Mucosa of stomach (tissue), 1 donor: Measurements from ENCODE around the gene PLEK2.
A peak's percentile ranks its signal among the peaks of the same experiment; 100 is the strongest.

Experiments used
- H3K27me3 ChIP-seq: one replicate; pipeline ENCODE4 v1.7.0; 2013; ENCODE audit warnings: mild to moderate bottlenecking, low read length; ENCODE audit not compliant: control insufficient read depth, insufficient read depth
- H3K36me3 ChIP-seq: one replicate; pipeline ENCODE4 v1.7.0; 2013; ENCODE audit warnings: low read length; ENCODE audit not compliant: control insufficient read depth, insufficient read depth
- H3K4me1 ChIP-seq: one replicate; pipeline ENCODE4 v1.7.0; 2013; ENCODE audit warnings: mild to moderate bottlenecking, low read length; ENCODE audit not compliant: control insufficient read depth, insufficient read depth
- H3K4me3 ChIP-seq: one replicate; pipeline ENCODE4 v1.7.0; 2013; ENCODE audit warnings: low read length
- H3K9ac ChIP-seq: one replicate; pipeline ENCODE4 v1.7.0; 2013; ENCODE audit warnings: mild to moderate bottlenecking, low read length, moderate library complexity
- H3K9me3 ChIP-seq: one replicate; pipeline ENCODE4 v1.7.0; 2013; ENCODE audit warnings: mild to moderate bottlenecking, low read length, moderate library complexity; ENCODE audit not compliant: control insufficient read depth
- donor health status: Pancreatic carcinoma.

Gene PLEK2

GRCh38 chr14:67371247-67372148 is 40.5 kb downstream of the PLEK2 start:
- H3K9ac ChIP-seq = no peak overlapping the region
- H3K27me3 ChIP-seq = no peaks in the 10 kb centered on the region
- no peak overlapping the region for H3K4me3 ChIP-seq
- no peaks in the 10 kb centered on the region for H3K36me3 ChIP-seq
- no peaks in the 10 kb centered on the region for H3K9me3 ChIP-seq
- H3K4me1 ChIP-seq = no peaks in the 10 kb centered on the region

- Histone ChIP-seq H3K36me3 (no peaks in the 10 kb centered on the region), H3K9me3 (no peaks in the 10 kb centered on the region)
Observed at GRCh38 chr14:67370830-67371229, 41.1 kb downstream of the PLEK2 start.

GRCh38 chr14:67365476-67365875 is 46.5 kb downstream of the PLEK2 start:
- H3K9ac ChIP-seq = no peak overlapping the region
- H3K36me3 ChIP-seq = no peaks in the 10 kb centered on the region
- no peaks in the 10 kb centered on the region for H3K9me3 ChIP-seq
- H3K4me1 ChIP-seq = no peaks in the 10 kb centered on the region
- no peaks in the 10 kb centered on the region for H3K27me3 ChIP-seq
- no peak overlapping the region for H3K4me3 ChIP-seq

More at GRCh38 chr14:67370830-67371229, 41.1 kb downstream of the PLEK2 start:
- H3K9ac ChIP-seq = no peak overlapping the region
- H3K4me1 ChIP-seq = no peaks in the 10 kb centered on the region
- H3K27me3 ChIP-seq = no peaks in the 10 kb centered on the region
- no peak overlapping the region for H3K4me3 ChIP-seq

GRCh38 chr14:67360470-67361206 is 51.3 kb downstream of the PLEK2 start:
- Histone ChIP-seq H3K4me3 (peak overlapping the region; percentile 86), H3K36me3 (no peaks in the 10 kb centered on the region), H3K4me1 (peaks cover 16% of the 10 kb centered on the region), H3K27me3 (no peaks in the 10 kb centered on the region), H3K9me3 (no peaks in the 10 kb centered on the region), H3K9ac (peak overlapping the region; percentile 70)

GRCh38 chr14:67359775-67360469 is 52.0 kb downstream of the PLEK2 start, which contains the start of the genes ATP6V1D and EIF2S1:
Gene ATP6V1D (minus strand): TSS chr14:67359804. CDS start chr14:67359698, 106 bp downstream.
Gene EIF2S1 (plus strand): TSS chr14:67360328. CDS start chr14:67364768, 4,440 bp downstream.
- Histone ChIP-seq H3K36me3 (no peaks in the 10 kb centered on the region), H3K4me3 (peak within 1 kb of the TSS; percentile 89), H3K9me3 (no peaks in the 10 kb centered on the region), H3K9ac (peak within 1 kb of the TSS; percentile 90), H3K27me3 (no peaks in the 10 kb centered on the region), H3K4me1 (peaks cover 16% of the 10 kb centered on the region)

GRCh38 chr14:67358924-67359774 is 52.8 kb downstream of the PLEK2 start:
- Histone ChIP-seq H3K4me3 (peak overlapping the region; percentile 89), H3K4me1 (peaks cover 16% of the 10 kb centered on the region)

GRCh38 chr14:67357969-67358354 is 54.0 kb downstream of the PLEK2 start:
- Histone ChIP-seq H3K9ac (peak overlapping the region; percentile 90), H3K36me3 (no peaks in the 10 kb centered on the region), H3K27me3 (no peaks in the 10 kb centered on the region), H3K4me3 (no peak overlapping the region), H3K4me1 (peaks cover 16% of the 10 kb centered on the region), H3K9me3 (no peaks in the 10 kb centered on the region)

More at GRCh38 chr14:67358924-67359774, 52.8 kb downstream of the PLEK2 start:
- H3K9ac ChIP-seq = peak overlapping the region; percentile 90
- H3K27me3 ChIP-seq = no peaks in the 10 kb centered on the region
- no peaks in the 10 kb centered on the region for H3K9me3 ChIP-seq
- no peaks in the 10 kb centered on the region for H3K36me3 ChIP-seq

- peak overlapping the region; percentile 90 for H3K9ac ChIP-seq
- H3K36me3 ChIP-seq = no peaks in the 10 kb centered on the region
- H3K4me3 ChIP-seq = no peak overlapping the region
- H3K27me3 ChIP-seq = no peaks in the 10 kb centered on the region
- H3K9me3 ChIP-seq = no peaks in the 10 kb centered on the region
- peaks cover 16% of the 10 kb centered on the region for H3K4me1 ChIP-seq
Observed at GRCh38 chr14:67357186-67357968, 54.6 kb downstream of the PLEK2 start.

- no peaks in the 10 kb centered on the region for H3K27me3 ChIP-seq
- H3K36me3 ChIP-seq = no peaks in the 10 kb centered on the region
- H3K4me1 ChIP-seq = peaks cover 2% of the 10 kb centered on the region
- H3K9me3 ChIP-seq = no peaks in the 10 kb centered on the region
- H3K4me3 ChIP-seq = no peak overlapping the region
- no peak overlapping the region for H3K9ac ChIP-seq
Observed at GRCh38 chr14:67352055-67352454, 59.9 kb downstream of the PLEK2 start.

- Histone ChIP-seq H3K9ac (no peak overlapping the region), H3K4me1 (no peaks in the 10 kb centered on the region), H3K4me3 (no peak overlapping the region), H3K36me3 (peaks cover 7% of the 10 kb centered on the region), H3K9me3 (no peaks in the 10 kb centered on the region), H3K27me3 (no peaks in the 10 kb centered on the region)
Observed at GRCh38 chr14:67345583-67345982, 66.4 kb downstream of the PLEK2 start.
